ENCODE results near the gene CEMIP2. TPM values are rescaled to one million over a fixed set of nuclear protein-coding genes. Genes with fewer than 3 reads are reported as not detected.

The CEMIP2 gene
- total RNA-seq, 1 experiment from 2014 or later = 17.7 TPM

GRCh38 chr9:71752928-71753327 lies 15.4 kb downstream of the CEMIP2 start:
- H3K9me3 Mint-ChIP-seq (ENCODE audit: unreplicated experiment) = no peaks in the 10 kb centered on the region
- POLR2A ChIA-PET = interaction anchor here (1.3 kb wide), 1 partner anchor 10 kb away, joined by 4 read pairs; no protein-coding TSS in a partner anchor
- intact Hi-C loops (cut with micrococcal nuclease) = no loop called here
- TF ChIP-seq, protein P1, sequence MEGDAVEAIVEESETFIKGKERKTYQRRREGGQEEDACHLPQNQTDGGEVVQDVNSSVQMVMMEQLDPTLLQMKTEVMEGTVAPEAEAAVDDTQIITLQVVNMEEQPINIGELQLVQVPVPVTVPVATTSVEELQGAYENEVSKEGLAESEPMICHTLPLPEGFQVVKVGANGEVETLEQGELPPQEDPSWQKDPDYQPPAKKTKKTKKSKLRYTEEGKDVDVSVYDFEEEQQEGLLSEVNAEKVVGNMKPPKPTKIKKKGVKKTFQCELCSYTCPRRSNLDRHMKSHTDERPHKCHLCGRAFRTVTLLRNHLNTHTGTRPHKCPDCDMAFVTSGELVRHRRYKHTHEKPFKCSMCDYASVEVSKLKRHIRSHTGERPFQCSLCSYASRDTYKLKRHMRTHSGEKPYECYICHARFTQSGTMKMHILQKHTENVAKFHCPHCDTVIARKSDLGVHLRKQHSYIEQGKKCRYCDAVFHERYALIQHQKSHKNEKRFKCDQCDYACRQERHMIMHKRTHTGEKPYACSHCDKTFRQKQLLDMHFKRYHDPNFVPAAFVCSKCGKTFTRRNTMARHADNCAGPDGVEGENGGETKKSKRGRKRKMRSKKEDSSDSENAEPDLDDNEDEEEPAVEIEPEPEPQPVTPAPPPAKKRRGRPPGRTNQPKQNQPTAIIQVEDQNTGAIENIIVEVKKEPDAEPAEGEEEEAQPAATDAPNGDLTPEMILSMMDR (IDR thresholded peaks at IDR 0.05; ENCODE audit: unreplicated experiment) = no peak
- H3K36me3 Mint-ChIP-seq (ENCODE audit: insufficient read depth, unreplicated experiment) = peaks cover 17% of the 10 kb centered on the region
- no peak overlapping the region for H3K4me3 Mint-ChIP-seq (ENCODE audit: unreplicated experiment)
- CTCF ChIA-PET = interaction anchor here (0.6 to 1.7 kb wide), 4 partner anchors 16 to 191 kb away, joined by 3 to 8 read pairs (median 3); no protein-coding TSS in a partner anchor
- peaks cover 7% of the 10 kb centered on the region for H3K4me1 Mint-ChIP-seq (ENCODE audit: insufficient read depth, unreplicated experiment)
- H3K27me3 Mint-ChIP-seq (ENCODE audit: insufficient read depth, unreplicated experiment) = no peaks in the 10 kb centered on the region
- BruUV-seq (replicated peaks) = no TSS peak
- H3K27ac Mint-ChIP-seq (ENCODE audit: low read depth, unreplicated experiment) = no peak overlapping the region
- DNase-seq (ENCODE audit: unreplicated experiment) = no peak

DNA sequence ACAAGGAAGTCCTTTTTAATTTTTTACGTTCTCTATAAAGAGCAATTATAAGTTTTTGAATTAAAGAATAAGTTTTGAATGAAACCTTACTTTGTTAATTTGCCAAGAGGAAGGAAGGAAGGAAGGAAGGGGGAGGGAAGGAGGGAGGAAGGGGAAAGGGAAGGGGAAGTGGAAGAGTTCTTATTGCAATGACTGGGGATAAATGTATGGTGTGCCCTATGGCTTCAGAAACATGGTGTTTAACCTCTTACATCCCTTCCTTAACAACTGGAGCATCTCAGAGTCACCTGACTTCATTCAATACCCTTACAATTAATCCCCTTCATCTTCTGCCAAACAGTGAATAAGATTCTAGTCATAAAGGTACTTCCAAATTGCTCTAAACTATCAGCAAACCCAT lies 16.0 kb downstream of the CEMIP2 start:
- CTCF ChIA-PET = interaction anchor here (0.6 to 1.3 kb wide), 3 partner anchors 15 to 73 kb away, joined by 3 to 5 read pairs (median 3); no protein-coding TSS in a partner anchor
- no peaks in the 10 kb centered on the region for H3K27me3 Mint-ChIP-seq (ENCODE audit: insufficient read depth, unreplicated experiment)
- TF ChIP-seq, protein P1 (IDR thresholded peaks at IDR 0.05; ENCODE audit: unreplicated experiment) = no peak
- H3K27ac Mint-ChIP-seq (ENCODE audit: low read depth, unreplicated experiment) = no peak overlapping the region
- no TSS peak for BruUV-seq (replicated peaks)
- intact Hi-C loops (cut with micrococcal nuclease) = no loop called here
- H3K4me1 Mint-ChIP-seq (ENCODE audit: insufficient read depth, unreplicated experiment) = peaks cover 7% of the 10 kb centered on the region
- POLR2A ChIA-PET = interaction anchor here (1.0 to 1.6 kb wide), 2 partner anchors 15 to 32 kb away, joined by 3 to 7 read pairs; no protein-coding TSS in a partner anchor
- DNase-seq (ENCODE audit: unreplicated experiment) = no peak
- no peak overlapping the region for H3K4me3 Mint-ChIP-seq (ENCODE audit: unreplicated experiment)
- peaks cover 17% of the 10 kb centered on the region for H3K36me3 Mint-ChIP-seq (ENCODE audit: insufficient read depth, unreplicated experiment)
- no peaks in the 10 kb centered on the region for H3K9me3 Mint-ChIP-seq (ENCODE audit: unreplicated experiment)

- Mint-ChIP-seq H3K4me1 (ENCODE audit: insufficient read depth, unreplicated experiment) (peaks cover 5% of the 10 kb centered on the region), H3K4me3 (ENCODE audit: unreplicated experiment) (no peak overlapping the region), H3K27ac (ENCODE audit: low read depth, unreplicated experiment) (no peak overlapping the region), H3K27me3 (ENCODE audit: insufficient read depth, unreplicated experiment) (no peaks in the 10 kb centered on the region), H3K36me3 (ENCODE audit: insufficient read depth, unreplicated experiment) (peaks cover 37% of the 10 kb centered on the region), H3K9me3 (ENCODE audit: unreplicated experiment) (no peaks in the 10 kb centered on the region)
- intact Hi-C loops (cut with micrococcal nuclease) = no loop called here
- CTCF ChIA-PET = interaction anchor here (0.8 to 2.4 kb wide), 8 partner anchors 12 to 213 kb away, joined by 3 to 10 read pairs (median 3); no protein-coding TSS in a partner anchor
- POLR2A ChIA-PET = interaction anchor here (0.7 to 1.8 kb wide), 2 partner anchors 19 to 35 kb away, joined by 5 to 6 read pairs; no protein-coding TSS in a partner anchor
- TF ChIP-seq, protein P1 (IDR thresholded peaks at IDR 0.05; ENCODE audit: unreplicated experiment) = no peak
- no TSS peak for BruUV-seq (replicated peaks)
- no peak for DNase-seq (ENCODE audit: unreplicated experiment)
These were observed 20.0 kb downstream of the CEMIP2 start for GRCh38 chr9:71748280-71748743.

GRCh38 chr9:71747576-71747975 lies 20.7 kb downstream of the CEMIP2 start:
- H3K4me3 Mint-ChIP-seq (ENCODE audit: unreplicated experiment) = no peak overlapping the region
- no TSS peak for BruUV-seq (replicated peaks)
- CTCF ChIA-PET = interaction anchor here (0.5 to 2.4 kb wide), 10 partner anchors 13 to 214 kb away, joined by 3 to 10 read pairs (median 4); no protein-coding TSS in a partner anchor
- peaks cover 37% of the 10 kb centered on the region for H3K36me3 Mint-ChIP-seq (ENCODE audit: insufficient read depth, unreplicated experiment)
- no peaks in the 10 kb centered on the region for H3K9me3 Mint-ChIP-seq (ENCODE audit: unreplicated experiment)
- intact Hi-C loops (cut with micrococcal nuclease) = no loop called here
- H3K27ac Mint-ChIP-seq (ENCODE audit: low read depth, unreplicated experiment) = no peak overlapping the region
- peaks cover 12% of the 10 kb centered on the region for H3K4me1 Mint-ChIP-seq (ENCODE audit: insufficient read depth, unreplicated experiment)
- no peak for DNase-seq (ENCODE audit: unreplicated experiment)
- no peaks in the 10 kb centered on the region for H3K27me3 Mint-ChIP-seq (ENCODE audit: insufficient read depth, unreplicated experiment)
- TF ChIP-seq, protein P1 (IDR thresholded peaks at IDR 0.05; ENCODE audit: unreplicated experiment) = no peak
- POLR2A ChIA-PET = interaction anchor here (0.7 to 1.8 kb wide), 2 partner anchors 19 to 35 kb away, joined by 5 to 6 read pairs; no protein-coding TSS in a partner anchor

Measured in MCF 10A (cell line).